Liver (tissue), 9 donors: ENCODE data around the gene CMC2. TPM values are rescaled to one million over a fixed set of nuclear protein-coding genes. Genes with fewer than 3 reads are reported as not detected.

ENCODE experiments used
- DNase-seq: peaks from one replicate; pipeline ENCODE4 v3.0.0-alpha.2; 2017; ENCODE audit warnings: low spot score
- H3K27ac ChIP-seq, 2 donors: one replicate each; pipeline ENCODE4 v1.7.0; 2013; ENCODE audit warnings: inconsistent platforms in 2 of 2, low read length in 2 of 2, control low read depth in 1 of 2, low read depth in 1 of 2, mild to moderate bottlenecking in 1 of 2
- H3K27me3 ChIP-seq, 4 donors: one replicate each; pipeline versions ENCODE4 v1.6.1 to v1.7.0; 2013; ENCODE audit warnings: low read length in 3 of 4, inconsistent platforms in 1 of 4, mild to moderate bottlenecking in 1 of 4, moderate library complexity in 1 of 4; ENCODE audit not compliant: control insufficient read depth in 4 of 4, insufficient read depth in 4 of 4
- H3K36me3 ChIP-seq, 4 donors: one replicate each; pipeline versions ENCODE4 v1.6.1 to v1.7.0; 2013; ENCODE audit warnings: low read length in 3 of 4, mild to moderate bottlenecking in 3 of 4, low read depth in 1 of 4, moderate library complexity in 1 of 4; ENCODE audit not compliant: control insufficient read depth in 4 of 4, insufficient read depth in 3 of 4
- H3K4me1 ChIP-seq, 4 donors: one replicate each; pipeline versions ENCODE4 v1.6.1 to v1.7.0; 2013; ENCODE audit warnings: low read length in 3 of 4, mild to moderate bottlenecking in 3 of 4, moderate library complexity in 1 of 4; ENCODE audit not compliant: control insufficient read depth in 4 of 4, insufficient read depth in 4 of 4
- H3K4me3 ChIP-seq, 3 donors: one replicate each; pipeline versions ENCODE4 v1.6.1 to v1.7.0; 2013; ENCODE audit warnings: low read length in 3 of 3, control low read depth in 1 of 3, low read depth in 1 of 3, mild to moderate bottlenecking in 1 of 3
- H3K9ac ChIP-seq, 2 donors: one replicate each; pipeline ENCODE4 v1.7.0; 2013; ENCODE audit warnings: low read length in 2 of 2, mild to moderate bottlenecking in 2 of 2, moderate library complexity in 2 of 2, control low read depth in 1 of 2, low read depth in 1 of 2
- H3K9me3 ChIP-seq, 4 donors: one replicate each; pipeline versions ENCODE4 v1.6.1 to v1.7.0; 2013; ENCODE audit warnings: low read length in 3 of 4; ENCODE audit not compliant: control insufficient read depth in 4 of 4
- ATF3 ChIP-seq: IDR thresholded peaks from 2 replicates; pipeline ENCODE4 v1.6.1; 2016; ENCODE audit warnings: antibody characterized with exemption
- EGR1 ChIP-seq, 2 donors: IDR thresholded peaks; 2 replicates each; pipeline ENCODE4 v1.6.1; 2016 to 2018; ENCODE audit warnings: antibody characterized with exemption in 2 of 2, low read depth in 2 of 2
- FOXA2 ChIP-seq: IDR thresholded peaks from 2 replicates; pipeline ENCODE4 v1.6.1; 2016; ENCODE audit warnings: antibody characterized with exemption
- GABPA ChIP-seq, 2 donors: IDR thresholded peaks in 1 of 2; conservative IDR thresholded peaks in 1 of 2; 2 replicates each; pipeline ENCODE4 v1.6.1; 2016; ENCODE audit warnings: antibody characterized with exemption in 2 of 2, mild to moderate bottlenecking in 1 of 2, moderate library complexity in 1 of 2
- HNF4A ChIP-seq, 2 donors: conservative IDR thresholded peaks; 2 replicates each; pipeline ENCODE4 v1.6.1; 2016; ENCODE audit warnings: antibody characterized with exemption in 2 of 2, mild to moderate bottlenecking in 2 of 2
- HNF4G ChIP-seq: IDR thresholded peaks from 2 replicates; pipeline ENCODE4 v1.6.1; 2016; ENCODE audit warnings: antibody characterized with exemption
- JUND ChIP-seq, 2 donors: IDR thresholded peaks; 2 replicates each; pipeline ENCODE4 v1.6.1; 2016; ENCODE audit warnings: antibody characterized with exemption in 2 of 2
- MAX ChIP-seq: IDR thresholded peaks from 2 replicates; pipeline ENCODE4 v1.6.1; 2016; ENCODE audit warnings: antibody characterized with exemption
- NR2F2 ChIP-seq: IDR thresholded peaks from 2 replicates; pipeline ENCODE4 v1.6.1; 2016; ENCODE audit warnings: antibody characterized with exemption
- RAD21 ChIP-seq, 2 donors: IDR thresholded peaks; 2 replicates each; pipeline ENCODE4 v1.6.1; 2016; ENCODE audit warnings: antibody characterized with exemption in 2 of 2, mild to moderate bottlenecking in 2 of 2
- REST ChIP-seq: IDR thresholded peaks from 2 replicates; pipeline ENCODE4 v1.6.1; 2016; ENCODE audit warnings: antibody characterized with exemption, mild to moderate bottlenecking
- RXRA ChIP-seq, 2 donors: IDR thresholded peaks; 2 replicates each; pipeline ENCODE4 v1.6.1; 2017 to 2018; ENCODE audit warnings: antibody characterized with exemption in 2 of 2, mild to moderate bottlenecking in 1 of 2
- SP1 ChIP-seq: IDR thresholded peaks from 2 replicates; pipeline ENCODE4 v1.6.1; 2018; ENCODE audit warnings: antibody characterized with exemption, mild to moderate bottlenecking
- TAF1 ChIP-seq: conservative IDR thresholded peaks from 2 replicates; pipeline ENCODE4 v1.6.1; 2016; ENCODE audit warnings: antibody characterized with exemption, mild to moderate bottlenecking
- YY1 ChIP-seq: IDR thresholded peaks from 2 replicates; pipeline ENCODE4 v1.6.1; 2016; ENCODE audit warnings: antibody characterized with exemption, mild to moderate bottlenecking
- ZBTB33 ChIP-seq: IDR thresholded peaks from 2 replicates; pipeline ENCODE4 v1.6.1; 2016; ENCODE audit warnings: antibody characterized with exemption
- WGBS: extraction: QIAGEN DNeasy Blood & Tissue Kit; methylation state at CpG from one replicate; pipeline ENCODE4 v1.1.7; 2013; 5-methylcytosine and 5-hydroxymethylcytosine counted together
- polyA plus RNA-seq, 2 donors: library from polyadenylated mRNA; stranded (reverse) in 1 of 2; unstranded in 1 of 2; fragments of 200-250 nt in 1 of 2; fragments of >200 nt in 1 of 2; fragmentation: Nextera tagmentation in 1 of 2; extraction: Ambion mirVana in 1 of 2; gene quantifications; one replicate each; pipeline versions ENCODE4 v1.2.1 to v1.2.3, GENCODE V29; 2013 to 2015
- total RNA-seq, 2 donors: library from RNA; depleted of rRNA; stranded (reverse); fragments of >200 nt; gene quantifications; one replicate each; pipeline ENCODE4 v1.2.3, GENCODE V29; 2014
- donor health status: healthy.
- donor health status: healthy.
- donor health status: healthy.
- donor health status: healthy.
- donor health status: healthy.

Gene CMC2
- total and polyA plus RNA-seq, 4 donors, result 26.2 to 98.4 (median 42.5) TPM

- TF ChIP-seq RXRA (IDR thresholded peaks at IDR 0.05), result no peak
- no peak for TF ChIP-seq ZBTB33
- no peak for TF ChIP-seq FOXA2
These were observed 28.8 kb upstream of the CMC2 start, which contains the start of gene ATMIN (continued) for GRCh38 chr16:81035398-81035974.

- no peak overlapping the region for H3K27ac ChIP-seq
- no peaks in the 10 kb centered on the region for H3K27me3 ChIP-seq
- no peak overlapping the region for H3K4me3 ChIP-seq
- no peaks in the 10 kb centered on the region for H3K4me1 ChIP-seq
- WGBS, result 97% methylated on average over 11 of the region's 11 CpGs
- TF ChIP-seq GABPA (IDR thresholded peaks at IDR 0.05 in 1 of 2, conservative IDR thresholded peaks at IDR 0.05 in 1 of 2) (no peak), ATF3 (no peak), JUND (IDR thresholded peaks at IDR 0.05) (no peak), SP1 (no peak), REST (no peak), FOXA2 (no peak), ZBTB33 (no peak), HNF4G (no peak), YY1 (no peak), MAX (no peak), RXRA (IDR thresholded peaks at IDR 0.05) (no peak), TAF1 (no peak), EGR1 (IDR thresholded peaks at IDR 0.05; ENCODE audit: low read depth in 2 of 2) (no peak), HNF4A (conservative IDR thresholded peaks at IDR 0.05) (no peak), NR2F2 (no peak), RAD21 (IDR thresholded peaks at IDR 0.05) (no peak)
- peaks cover 1 to 11% (median 5%) of the 10 kb centered on the region in 4 donors for H3K36me3 ChIP-seq
- no peak overlapping the region for H3K9ac ChIP-seq
- H3K9me3 ChIP-seq, result no peaks in the 10 kb centered on the region
- no peak for DNase-seq
These were observed 23.4 kb upstream of the CMC2 start for GRCh38 chr16:81029930-81030604.
